GM23338 (cell line): ENCODE results near the gene TCF20. TPM values are rescaled to one million over a fixed set of nuclear protein-coding genes. Genes with fewer than 3 reads are reported as not detected.

Source experiments
- ATAC-seq: fragments of 200-7000 bp; cut with Tn5 transposase; 3 replicates; pipeline ENCODE4 v1.9.1; 2020
- DNase-seq: peaks from one replicate; pipeline ENCODE4 v3.0.0-alpha.2; 2015; ENCODE audit warnings: low spot score
- H2AFZ ChIP-seq: fragments of 200-600 bp; sonication (generic); 2 replicates; pipeline ENCODE4 v1.8.0; 2016; ENCODE audit warnings: antibody characterized with exemption, mild to moderate bottlenecking, moderate library complexity
- H3F3A ChIP-seq: fragments of 200-600 bp; sonication (generic); replicated peaks from 2 replicates; pipeline ENCODE4 v1.8.0; 2017; ENCODE audit warnings: antibody characterized with exemption, mixed run types, low read depth
- H3K27ac ChIP-seq: fragments of 200-600 bp; sonication (generic); 2 replicates; pipeline ENCODE4 v1.6.1; 2016; ENCODE audit warnings: low read depth
- H3K27me3 ChIP-seq: fragments of 200-600 bp; sonication (generic); 2 replicates; pipeline ENCODE4 v1.8.0; 2016; ENCODE audit warnings: mild to moderate bottlenecking, mixed run types, moderate library complexity; ENCODE audit not compliant: insufficient read depth
- H3K36me3 ChIP-seq: fragments of 200-600 bp; sonication (generic); 2 replicates; pipeline ENCODE4 v1.8.0; 2016; ENCODE audit warnings: mild to moderate bottlenecking; ENCODE audit not compliant: insufficient read depth
- H3K4me1 ChIP-seq: fragments of 200-600 bp; sonication (generic); 2 replicates; pipeline ENCODE4 v1.8.0; 2016; ENCODE audit warnings: mild to moderate bottlenecking, moderate library complexity; ENCODE audit not compliant: insufficient read depth
- H3K4me2 ChIP-seq: fragments of 200-600 bp; sonication (generic); 2 replicates; pipeline ENCODE4 v1.7.1; 2017; ENCODE audit warnings: mixed run types
- H3K4me3 ChIP-seq: fragments of 200-600 bp; sonication (generic); 2 replicates; pipeline ENCODE4 v1.6.1; 2016; ENCODE audit warnings: mixed run types
- H3K79me2 ChIP-seq: fragments of 200-600 bp; sonication (generic); replicated peaks from 2 replicates; pipeline ENCODE4 v1.8.0; 2017; ENCODE audit warnings: mild to moderate bottlenecking; ENCODE audit not compliant: insufficient read depth
- H3K9me2 ChIP-seq: fragments of 200-600 bp; sonication (generic); 2 replicates; pipeline ENCODE4 v1.8.0; 2017; ENCODE audit not compliant: insufficient read depth
- H4K20me1 ChIP-seq: fragments of 200-600 bp; sonication (generic); replicated peaks from 2 replicates; pipeline ENCODE4 v1.8.0; 2017; ENCODE audit warnings: mild to moderate bottlenecking; ENCODE audit not compliant: insufficient read depth
- H3K27ac Mint-ChIP-seq: 2 replicates; pipeline ENCODE4 v1.8.0; 2020; ENCODE audit warnings: inconsistent platforms, mild to moderate bottlenecking, moderate library complexity, mixed read lengths
- H3K27me3 Mint-ChIP-seq: 3 replicates; pipeline ENCODE4 v1.8.0; 2022; ENCODE audit warnings: low read depth, mild to moderate bottlenecking, moderate library complexity, mixed read lengths, inconsistent platforms; ENCODE audit not compliant: insufficient read depth, poor library complexity
- H3K36me3 Mint-ChIP-seq: 3 replicates; pipeline ENCODE4 v1.8.0; 2021; ENCODE audit warnings: low read depth, mild to moderate bottlenecking, inconsistent platforms, moderate library complexity, mixed read lengths
- H3K4me1 Mint-ChIP-seq: 3 replicates; pipeline ENCODE4 v1.8.0; 2020; ENCODE audit warnings: mild to moderate bottlenecking, inconsistent platforms, mixed read lengths
- H3K4me3 Mint-ChIP-seq: 3 replicates; pipeline ENCODE4 v1.8.0; 2021; ENCODE audit warnings: moderate library complexity, mild to moderate bottlenecking, inconsistent platforms, mixed read lengths
- H3K9me3 Mint-ChIP-seq: 3 replicates; pipeline ENCODE4 v1.8.0; 2020; ENCODE audit warnings: moderate library complexity, mild to moderate bottlenecking, inconsistent platforms, mixed read lengths
- EZH2 ChIP-seq: fragments of 200-600 bp; sonication (generic); IDR thresholded peaks from one replicate; pipeline ENCODE4 v1.8.0; 2017; ENCODE audit warnings: antibody characterized with exemption, mild to moderate bottlenecking, low read depth; ENCODE audit not compliant: unreplicated experiment
- EZH2phosphoT487 ChIP-seq: fragments of 200-600 bp; sonication (generic); IDR thresholded peaks from one replicate; pipeline ENCODE4 v1.8.1; 2018; ENCODE audit warnings: antibody characterized with exemption; ENCODE audit not compliant: unreplicated experiment
- JUNB ChIP-seq: IDR thresholded peaks from one replicate; pipeline ENCODE4 v1.6.1; 2016; ENCODE audit warnings: antibody characterized with exemption; ENCODE audit not compliant: unreplicated experiment
- STAT1 ChIP-seq: IDR thresholded peaks from one replicate; pipeline ENCODE4 v1.6.1; 2016; ENCODE audit warnings: antibody characterized with exemption; ENCODE audit not compliant: unreplicated experiment
- ZNF114 ChIP-seq: fragments of 250-450 bp; sonication (Bioruptor Pico); IDR thresholded peaks from 2 replicates; pipeline ENCODE4 v1.5.0; 2020; ENCODE audit warnings: mild to moderate bottlenecking, moderate library complexity
- polyA plus RNA-seq: library from polyadenylated mRNA; unstranded; fragments of >200 nt; fragmentation: Nextera tagmentation; extraction: Ambion mirVana; gene quantifications from 2 replicates; pipeline ENCODE4 v1.2.1, GENCODE V29; 2016
- total RNA-seq: library from RNA; depleted of rRNA; stranded (reverse); fragments of >200 nt; shearing (Covaris generic); gene quantifications from 2 replicates; pipeline ENCODE4 v1.2.3, GENCODE V29; 2014
- TF ChIP-seq, protein P1 (sequence below): fragments of 250-450 bp; sonication (Bioruptor Pico); IDR thresholded peaks from 2 replicates; pipeline ENCODE4 v1.5.0; 2020; ENCODE audit warnings: mild to moderate bottlenecking, moderate library complexity
- TF ChIP-seq, protein P2 (sequence below): IDR thresholded peaks from one replicate; pipeline ENCODE4 v1.6.1; 2018; ENCODE audit warnings: antibody characterized with exemption; ENCODE audit not compliant: unreplicated experiment
- TF ChIP-seq, protein P3 (sequence below), 2 experiments: fragments of 200-600 bp in 1 of 2; sonication (generic) in 1 of 2; conservative IDR thresholded peaks; 2 replicates each; pipeline versions ENCODE4 v1.5.1 to v1.6.1; 2016 to 2017; ENCODE audit warnings: antibody characterized with exemption in 2 of 2, low read depth in 2 of 2, mild to moderate bottlenecking in 2 of 2, moderate library complexity in 1 of 2

TCF20 gene
- total and polyA plus RNA-seq, 2 experiments from 2014 or later: 6.4 to 68.7 TPM

DNA sequence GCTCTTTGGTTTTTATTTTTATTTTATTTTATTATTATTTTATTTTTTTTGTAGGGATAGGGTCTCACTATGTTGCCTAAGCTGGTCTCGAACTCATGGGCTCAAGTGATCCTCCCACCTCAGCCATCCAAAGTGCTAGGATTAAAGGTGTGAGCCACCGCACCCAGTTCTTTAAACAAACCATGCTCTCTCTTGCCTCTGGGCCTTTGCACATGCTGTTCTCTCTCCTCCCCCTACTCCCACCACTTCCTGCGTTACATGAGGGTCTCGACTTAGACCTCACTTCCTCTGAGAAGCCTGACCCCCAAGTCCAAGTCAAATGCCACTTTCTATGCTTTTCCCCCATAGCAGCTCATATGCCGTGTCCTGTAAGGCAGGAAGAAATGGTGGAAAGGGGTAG is 15.2 kb upstream of the TCF20 start:
- H3K4me3 Mint-ChIP-seq: no peak overlapping the region
- DNase-seq: no peak
- Histone ChIP-seq H3K36me3 (no peaks in the 10 kb centered on the region), H3F3A (no peaks in the 10 kb centered on the region), H3K4me1 (peaks cover 14% of the 10 kb centered on the region), H3K79me2 (no peaks in the 10 kb centered on the region), H3K27ac (no peak overlapping the region), H2AFZ (no peak overlapping the region), H4K20me1 (peaks cover 9% of the 10 kb centered on the region), H3K9me2 (no peaks in the 10 kb centered on the region), H3K4me2 (no peak overlapping the region), H3K27me3 (peaks cover 52% of the 10 kb centered on the region), H3K4me3 (no peak overlapping the region)
- ATAC-seq: no peak
- no peaks in the 10 kb centered on the region for H3K36me3 Mint-ChIP-seq
- TF ChIP-seq, protein P1, sequence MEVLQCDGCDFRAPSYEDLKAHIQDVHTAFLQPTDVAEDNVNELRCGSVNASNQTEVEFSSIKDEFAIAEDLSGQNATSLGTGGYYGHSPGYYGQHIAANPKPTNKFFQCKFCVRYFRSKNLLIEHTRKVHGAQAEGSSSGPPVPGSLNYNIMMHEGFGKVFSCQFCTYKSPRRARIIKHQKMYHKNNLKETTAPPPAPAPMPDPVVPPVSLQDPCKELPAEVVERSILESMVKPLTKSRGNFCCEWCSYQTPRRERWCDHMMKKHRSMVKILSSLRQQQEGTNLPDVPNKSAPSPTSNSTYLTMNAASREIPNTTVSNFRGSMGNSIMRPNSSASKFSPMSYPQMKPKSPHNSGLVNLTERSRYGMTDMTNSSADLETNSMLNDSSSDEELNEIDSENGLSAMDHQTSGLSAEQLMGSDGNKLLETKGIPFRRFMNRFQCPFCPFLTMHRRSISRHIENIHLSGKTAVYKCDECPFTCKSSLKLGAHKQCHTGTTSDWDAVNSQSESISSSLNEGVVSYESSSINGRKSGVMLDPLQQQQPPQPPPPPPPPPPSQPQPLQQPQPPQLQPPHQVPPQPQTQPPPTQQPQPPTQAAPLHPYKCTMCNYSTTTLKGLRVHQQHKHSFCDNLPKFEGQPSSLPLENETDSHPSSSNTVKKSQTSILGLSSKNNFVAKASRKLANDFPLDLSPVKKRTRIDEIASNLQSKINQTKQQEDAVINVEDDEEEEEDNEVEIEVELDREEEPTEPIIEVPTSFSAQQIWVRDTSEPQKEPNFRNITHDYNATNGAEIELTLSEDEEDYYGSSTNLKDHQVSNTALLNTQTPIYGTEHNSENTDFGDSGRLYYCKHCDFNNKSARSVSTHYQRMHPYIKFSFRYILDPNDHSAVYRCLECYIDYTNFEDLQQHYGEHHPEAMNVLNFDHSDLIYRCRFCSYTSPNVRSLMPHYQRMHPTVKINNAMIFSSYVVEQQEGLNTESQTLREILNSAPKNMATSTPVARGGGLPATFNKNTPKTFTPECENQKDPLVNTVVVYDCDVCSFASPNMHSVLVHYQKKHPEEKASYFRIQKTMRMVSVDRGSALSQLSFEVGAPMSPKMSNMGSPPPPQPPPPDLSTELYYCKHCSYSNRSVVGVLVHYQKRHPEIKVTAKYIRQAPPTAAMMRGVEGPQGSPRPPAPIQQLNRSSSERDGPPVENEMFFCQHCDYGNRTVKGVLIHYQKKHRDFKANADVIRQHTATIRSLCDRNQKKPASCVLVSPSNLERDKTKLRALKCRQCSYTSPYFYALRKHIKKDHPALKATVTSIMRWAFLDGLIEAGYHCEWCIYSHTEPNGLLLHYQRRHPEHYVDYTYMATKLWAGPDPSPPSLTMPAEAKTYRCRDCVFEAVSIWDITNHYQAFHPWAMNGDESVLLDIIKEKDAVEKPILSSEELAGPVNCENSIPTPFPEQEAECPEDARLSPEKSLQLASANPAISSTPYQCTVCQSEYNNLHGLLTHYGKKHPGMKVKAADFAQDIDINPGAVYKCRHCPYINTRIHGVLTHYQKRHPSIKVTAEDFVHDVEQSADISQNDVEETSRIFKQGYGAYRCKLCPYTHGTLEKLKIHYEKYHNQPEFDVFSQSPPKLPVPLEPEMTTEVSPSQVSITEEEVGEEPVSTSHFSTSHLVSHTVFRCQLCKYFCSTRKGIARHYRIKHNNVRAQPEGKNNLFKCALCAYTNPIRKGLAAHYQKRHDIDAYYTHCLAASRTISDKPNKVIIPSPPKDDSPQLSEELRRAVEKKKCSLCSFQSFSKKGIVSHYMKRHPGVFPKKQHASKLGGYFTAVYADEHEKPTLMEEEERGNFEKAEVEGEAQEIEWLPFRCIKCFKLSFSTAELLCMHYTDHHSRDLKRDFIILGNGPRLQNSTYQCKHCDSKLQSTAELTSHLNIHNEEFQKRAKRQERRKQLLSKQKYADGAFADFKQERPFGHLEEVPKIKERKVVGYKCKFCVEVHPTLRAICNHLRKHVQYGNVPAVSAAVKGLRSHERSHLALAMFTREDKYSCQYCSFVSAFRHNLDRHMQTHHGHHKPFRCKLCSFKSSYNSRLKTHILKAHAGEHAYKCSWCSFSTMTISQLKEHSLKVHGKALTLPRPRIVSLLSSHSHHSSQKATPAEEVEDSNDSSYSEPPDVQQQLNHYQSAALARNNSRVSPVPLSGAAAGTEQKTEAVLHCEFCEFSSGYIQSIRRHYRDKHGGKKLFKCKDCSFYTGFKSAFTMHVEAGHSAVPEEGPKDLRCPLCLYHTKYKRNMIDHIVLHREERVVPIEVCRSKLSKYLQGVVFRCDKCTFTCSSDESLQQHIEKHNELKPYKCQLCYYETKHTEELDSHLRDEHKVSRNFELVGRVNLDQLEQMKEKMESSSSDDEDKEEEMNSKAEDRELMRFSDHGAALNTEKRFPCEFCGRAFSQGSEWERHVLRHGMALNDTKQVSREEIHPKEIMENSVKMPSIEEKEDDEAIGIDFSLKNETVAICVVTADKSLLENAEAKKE (CRISPR knock-in tag): no peak
- TF ChIP-seq EZH2phosphoT487: no peak
- TF ChIP-seq STAT1: no peak
- no peak for TF ChIP-seq ZNF114 (CRISPR knock-in tag)
- TF ChIP-seq, protein P2, sequence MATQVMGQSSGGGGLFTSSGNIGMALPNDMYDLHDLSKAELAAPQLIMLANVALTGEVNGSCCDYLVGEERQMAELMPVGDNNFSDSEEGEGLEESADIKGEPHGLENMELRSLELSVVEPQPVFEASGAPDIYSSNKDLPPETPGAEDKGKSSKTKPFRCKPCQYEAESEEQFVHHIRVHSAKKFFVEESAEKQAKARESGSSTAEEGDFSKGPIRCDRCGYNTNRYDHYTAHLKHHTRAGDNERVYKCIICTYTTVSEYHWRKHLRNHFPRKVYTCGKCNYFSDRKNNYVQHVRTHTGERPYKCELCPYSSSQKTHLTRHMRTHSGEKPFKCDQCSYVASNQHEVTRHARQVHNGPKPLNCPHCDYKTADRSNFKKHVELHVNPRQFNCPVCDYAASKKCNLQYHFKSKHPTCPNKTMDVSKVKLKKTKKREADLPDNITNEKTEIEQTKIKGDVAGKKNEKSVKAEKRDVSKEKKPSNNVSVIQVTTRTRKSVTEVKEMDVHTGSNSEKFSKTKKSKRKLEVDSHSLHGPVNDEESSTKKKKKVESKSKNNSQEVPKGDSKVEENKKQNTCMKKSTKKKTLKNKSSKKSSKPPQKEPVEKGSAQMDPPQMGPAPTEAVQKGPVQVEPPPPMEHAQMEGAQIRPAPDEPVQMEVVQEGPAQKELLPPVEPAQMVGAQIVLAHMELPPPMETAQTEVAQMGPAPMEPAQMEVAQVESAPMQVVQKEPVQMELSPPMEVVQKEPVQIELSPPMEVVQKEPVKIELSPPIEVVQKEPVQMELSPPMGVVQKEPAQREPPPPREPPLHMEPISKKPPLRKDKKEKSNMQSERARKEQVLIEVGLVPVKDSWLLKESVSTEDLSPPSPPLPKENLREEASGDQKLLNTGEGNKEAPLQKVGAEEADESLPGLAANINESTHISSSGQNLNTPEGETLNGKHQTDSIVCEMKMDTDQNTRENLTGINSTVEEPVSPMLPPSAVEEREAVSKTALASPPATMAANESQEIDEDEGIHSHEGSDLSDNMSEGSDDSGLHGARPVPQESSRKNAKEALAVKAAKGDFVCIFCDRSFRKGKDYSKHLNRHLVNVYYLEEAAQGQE: no peak
- no peak for TF ChIP-seq EZH2
- no peak for TF ChIP-seq JUNB
- TF ChIP-seq, protein P3, sequence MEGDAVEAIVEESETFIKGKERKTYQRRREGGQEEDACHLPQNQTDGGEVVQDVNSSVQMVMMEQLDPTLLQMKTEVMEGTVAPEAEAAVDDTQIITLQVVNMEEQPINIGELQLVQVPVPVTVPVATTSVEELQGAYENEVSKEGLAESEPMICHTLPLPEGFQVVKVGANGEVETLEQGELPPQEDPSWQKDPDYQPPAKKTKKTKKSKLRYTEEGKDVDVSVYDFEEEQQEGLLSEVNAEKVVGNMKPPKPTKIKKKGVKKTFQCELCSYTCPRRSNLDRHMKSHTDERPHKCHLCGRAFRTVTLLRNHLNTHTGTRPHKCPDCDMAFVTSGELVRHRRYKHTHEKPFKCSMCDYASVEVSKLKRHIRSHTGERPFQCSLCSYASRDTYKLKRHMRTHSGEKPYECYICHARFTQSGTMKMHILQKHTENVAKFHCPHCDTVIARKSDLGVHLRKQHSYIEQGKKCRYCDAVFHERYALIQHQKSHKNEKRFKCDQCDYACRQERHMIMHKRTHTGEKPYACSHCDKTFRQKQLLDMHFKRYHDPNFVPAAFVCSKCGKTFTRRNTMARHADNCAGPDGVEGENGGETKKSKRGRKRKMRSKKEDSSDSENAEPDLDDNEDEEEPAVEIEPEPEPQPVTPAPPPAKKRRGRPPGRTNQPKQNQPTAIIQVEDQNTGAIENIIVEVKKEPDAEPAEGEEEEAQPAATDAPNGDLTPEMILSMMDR (conservative IDR thresholded peaks at IDR 0.05; ENCODE audit: low read depth in 2 of 2): no peak
- peaks cover 18% of the 10 kb centered on the region for H3K4me1 Mint-ChIP-seq
- no peak overlapping the region for H3K27ac Mint-ChIP-seq
- H3K27me3 Mint-ChIP-seq: peaks cover 31% of the 10 kb centered on the region
- H3K9me3 Mint-ChIP-seq: no peaks in the 10 kb centered on the region; the same call in 2 of the 3 replicates
